HFF-Myc (cell line): ENCODE measurements around the gene TMEM51.

ENCODE experiments used
- DNase-seq: peaks from one replicate; pipeline ENCODE4 v3.0.0-alpha.2; 2011; ENCODE audit warnings: low read depth; ENCODE audit errors: extremely low read depth
- H3K4me3 ChIP-seq: replicated peaks from 2 replicates; pipeline ENCODE4 v1.5.1; 2011; ENCODE audit warnings: low read depth, mild to moderate bottlenecking, control low read depth, low read length
- TF ChIP-seq, protein P1 (sequence below): IDR thresholded peaks from 2 replicates; pipeline ENCODE4 v1.5.1; 2012; ENCODE audit warnings: mild to moderate bottlenecking, low read depth, low read length, control low read depth; ENCODE audit errors: missing control alignments

TMEM51 gene

DNA sequence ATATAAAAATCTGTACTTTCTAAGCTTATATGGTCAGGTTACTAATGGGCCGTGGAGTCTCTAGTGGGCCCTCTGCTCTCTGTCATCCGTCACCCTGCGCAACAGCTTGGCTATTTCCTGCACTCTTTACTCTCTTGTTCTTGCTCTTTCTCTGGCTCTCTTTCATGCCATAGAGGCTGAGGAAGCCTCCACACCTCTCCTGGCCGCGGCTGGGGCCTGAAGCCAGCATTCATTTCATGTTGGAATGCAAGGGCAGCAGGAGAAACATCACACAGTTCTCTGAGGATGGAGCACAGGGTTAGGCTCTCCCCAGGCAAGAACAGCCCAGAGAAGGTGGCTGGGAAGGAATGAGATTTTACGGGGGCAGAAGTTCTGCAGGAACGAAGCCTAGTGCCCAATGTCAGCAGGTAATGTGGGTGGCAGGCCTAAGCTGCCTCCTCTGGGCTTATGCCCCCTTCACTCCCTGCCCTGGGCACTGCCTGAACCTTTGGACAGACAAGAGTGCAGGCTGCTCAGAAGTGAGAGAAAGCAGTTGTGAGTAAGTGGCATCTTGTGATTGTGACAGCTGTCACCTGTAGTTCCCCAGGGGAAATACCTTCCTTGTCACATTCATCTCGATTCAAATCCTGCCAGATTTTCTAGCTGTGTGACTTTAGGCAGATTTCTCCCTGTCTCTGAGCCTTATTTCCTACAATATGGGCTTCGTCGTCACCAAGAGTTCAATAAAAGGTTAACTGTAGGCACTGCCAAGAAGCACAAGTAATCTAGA is 89.9 kb downstream of the TMEM51 start:
- DNase-seq: no peak
- TF ChIP-seq, protein P1, sequence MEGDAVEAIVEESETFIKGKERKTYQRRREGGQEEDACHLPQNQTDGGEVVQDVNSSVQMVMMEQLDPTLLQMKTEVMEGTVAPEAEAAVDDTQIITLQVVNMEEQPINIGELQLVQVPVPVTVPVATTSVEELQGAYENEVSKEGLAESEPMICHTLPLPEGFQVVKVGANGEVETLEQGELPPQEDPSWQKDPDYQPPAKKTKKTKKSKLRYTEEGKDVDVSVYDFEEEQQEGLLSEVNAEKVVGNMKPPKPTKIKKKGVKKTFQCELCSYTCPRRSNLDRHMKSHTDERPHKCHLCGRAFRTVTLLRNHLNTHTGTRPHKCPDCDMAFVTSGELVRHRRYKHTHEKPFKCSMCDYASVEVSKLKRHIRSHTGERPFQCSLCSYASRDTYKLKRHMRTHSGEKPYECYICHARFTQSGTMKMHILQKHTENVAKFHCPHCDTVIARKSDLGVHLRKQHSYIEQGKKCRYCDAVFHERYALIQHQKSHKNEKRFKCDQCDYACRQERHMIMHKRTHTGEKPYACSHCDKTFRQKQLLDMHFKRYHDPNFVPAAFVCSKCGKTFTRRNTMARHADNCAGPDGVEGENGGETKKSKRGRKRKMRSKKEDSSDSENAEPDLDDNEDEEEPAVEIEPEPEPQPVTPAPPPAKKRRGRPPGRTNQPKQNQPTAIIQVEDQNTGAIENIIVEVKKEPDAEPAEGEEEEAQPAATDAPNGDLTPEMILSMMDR: no peak
- no peak overlapping the region for H3K4me3 ChIP-seq

DNA sequence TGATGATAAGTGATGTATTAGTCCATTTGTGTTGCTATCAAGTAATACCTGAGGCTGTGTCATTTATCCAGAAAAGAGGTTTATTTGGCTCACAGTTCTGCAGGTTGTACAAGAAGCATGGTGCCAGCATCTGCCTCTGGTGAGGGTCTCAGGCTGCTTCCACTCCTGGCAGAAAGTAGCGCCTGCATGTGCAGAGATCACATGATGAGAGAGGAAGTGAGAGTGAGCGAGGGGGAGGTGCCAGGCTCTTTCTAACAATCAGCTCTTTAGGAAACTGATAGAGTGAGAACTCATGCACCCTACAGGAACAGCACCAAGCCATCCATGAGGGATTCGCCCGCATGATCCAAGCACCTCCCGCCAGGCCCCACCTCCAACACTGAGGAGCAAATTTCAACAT is 91.3 kb downstream of the TMEM51 start:
- DNase-seq: no peak
- TF ChIP-seq, protein P1: no peak
- no peak overlapping the region for H3K4me3 ChIP-seq

DNA sequence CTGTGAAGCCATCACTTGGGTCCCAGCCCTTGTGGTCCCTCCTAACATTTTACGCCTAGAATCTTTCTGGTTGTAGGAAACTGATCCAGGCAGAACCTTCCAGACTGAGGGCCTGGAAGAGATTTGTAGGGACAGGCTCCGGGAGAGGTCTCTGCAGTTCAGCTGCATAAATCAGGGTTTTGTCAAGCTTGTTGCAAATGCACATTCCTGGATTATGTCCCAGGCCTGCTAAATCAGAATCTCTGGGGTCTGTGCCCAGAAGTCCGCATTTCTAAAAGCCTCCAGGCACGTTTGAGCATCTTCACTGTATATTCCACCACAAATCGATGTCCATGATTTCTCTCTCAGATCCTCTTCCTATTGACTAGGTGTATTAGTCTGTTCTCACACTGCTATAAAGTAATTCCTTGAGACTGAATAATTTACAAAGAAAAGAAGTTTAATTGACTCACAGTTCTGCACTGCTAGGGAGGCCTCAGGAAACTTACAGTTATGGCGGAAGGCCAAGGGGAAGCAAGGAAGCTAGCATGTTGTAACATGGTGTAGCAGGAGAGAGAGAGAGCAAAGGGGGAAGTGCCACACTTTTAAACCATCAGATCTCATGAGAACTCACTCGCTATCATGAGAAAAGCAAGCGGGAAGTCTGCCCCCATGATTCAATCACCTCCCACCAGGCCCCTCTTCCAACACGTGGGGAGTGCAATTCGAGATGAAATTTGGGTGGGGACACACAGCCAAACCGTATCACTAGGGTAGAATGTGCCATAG is 92.2 kb downstream of the TMEM51 start:
- DNase-seq: no peak
- no peak overlapping the region for H3K4me3 ChIP-seq
- TF ChIP-seq, protein P1: no peak

DNA sequence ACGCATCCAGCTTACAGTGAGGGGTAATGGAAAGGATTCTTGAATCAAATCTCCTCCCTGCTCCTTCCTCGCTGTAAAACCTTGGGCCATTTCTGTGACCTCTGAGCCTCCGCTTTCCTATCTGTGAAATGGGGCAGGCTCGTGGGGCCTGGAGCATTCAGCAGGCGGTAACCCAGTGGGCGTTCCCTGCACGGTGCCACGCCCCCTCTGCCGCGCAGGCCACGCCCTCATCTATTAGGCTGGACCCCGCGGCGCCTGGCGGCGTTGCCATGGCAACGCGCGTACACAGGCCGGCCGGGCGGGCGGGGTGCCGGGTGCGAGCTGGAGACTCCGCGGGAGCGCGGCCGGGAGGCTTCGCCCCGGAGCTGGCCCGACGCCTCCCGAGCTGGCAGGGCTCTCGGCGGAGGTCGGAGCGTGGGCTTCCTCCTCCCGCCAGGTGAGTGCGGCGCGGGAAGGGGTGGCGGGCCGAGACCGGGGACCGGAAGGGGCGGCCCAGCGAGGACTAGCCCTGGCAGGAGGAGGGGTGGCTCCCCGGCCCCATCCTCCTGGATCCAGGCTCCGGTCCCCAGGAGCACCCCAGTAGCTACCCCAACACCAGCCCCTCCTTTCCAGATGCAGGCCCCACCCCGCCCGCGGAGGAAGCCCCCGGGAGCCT is 93.5 kb downstream of the TMEM51 start, which contains the start of gene FHAD1:
FHAD1 (plus strand) TSS at position 264 of the 655 bp plus-strand sequence. CDS start 4,562 bp downstream, outside the sequence.
- TF ChIP-seq, protein P1: no peak
- no peak for DNase-seq
- peak within 1 kb of the TSS; percentile 42 for H3K4me3 ChIP-seq

DNA sequence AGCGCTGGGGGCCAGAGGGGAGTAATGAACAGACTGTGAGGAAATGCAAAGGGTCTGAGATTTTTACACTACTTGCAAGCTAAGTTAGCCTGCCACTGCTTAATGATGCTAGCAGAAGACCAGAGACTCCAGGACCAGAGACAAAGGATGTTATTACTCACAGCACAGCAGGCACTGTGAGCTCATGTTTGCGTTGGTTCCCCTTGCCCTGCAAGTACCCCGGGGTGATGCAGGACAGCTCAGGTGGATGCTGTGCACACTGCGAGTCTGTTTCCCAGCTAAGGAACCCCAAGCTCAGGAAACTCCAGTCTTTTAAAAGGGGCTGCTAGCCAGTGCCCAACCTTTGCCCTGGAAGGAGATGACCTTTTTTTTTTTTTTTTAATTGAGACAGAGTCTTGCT is 94.7 kb downstream of the TMEM51 start:
- no peak for DNase-seq
- TF ChIP-seq, protein P1: no peak
- no peak overlapping the region for H3K4me3 ChIP-seq

DNA sequence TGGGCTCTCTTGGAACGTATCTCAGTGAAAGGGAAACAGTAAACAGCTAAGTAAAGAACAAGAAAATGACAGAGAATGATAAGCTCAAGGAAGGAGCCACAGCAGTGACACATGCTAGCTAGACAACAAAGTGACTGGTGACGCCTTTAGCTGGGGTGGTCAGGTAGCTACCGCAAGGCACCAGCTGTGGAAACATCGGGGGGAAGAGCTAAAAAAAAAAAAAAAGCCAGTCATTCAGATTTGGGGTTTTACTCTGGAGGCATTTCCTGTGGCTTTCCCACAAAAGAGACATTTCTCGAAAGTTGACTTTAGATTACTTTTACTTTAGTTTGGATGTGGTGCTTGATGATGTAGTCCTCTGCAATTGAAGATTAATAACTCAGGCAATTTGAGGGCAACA is 95.5 kb downstream of the TMEM51 start:
- no peak overlapping the region for H3K4me3 ChIP-seq
- TF ChIP-seq, protein P1: no peak
- DNase-seq: no peak
